Esophagus (tissue), 2 donors: ENCODE results near the gene UBE2E3. TPM values are rescaled to one million over a fixed set of nuclear protein-coding genes. Genes with fewer than 3 reads are reported as not detected.
"Not testable (repeated sequence)": the region's sequence is repeated elsewhere in the genome, so short reads cannot be mapped to it uniquely, and the experiment has no call there.

Experiments
- H3K27ac ChIP-seq, 2 donors: one replicate each; pipeline ENCODE4 v1.5.1; 2013; ENCODE audit warnings: low read depth in 2 of 2, mild to moderate bottlenecking in 2 of 2, inconsistent platforms in 1 of 2, low read length in 1 of 2, moderate library complexity in 1 of 2
- H3K27me3 ChIP-seq, 2 donors: one replicate each; pipeline ENCODE4 v1.6.1; 2013; ENCODE audit warnings: low read length in 2 of 2, control low read depth in 1 of 2, mild to moderate bottlenecking in 1 of 2; ENCODE audit not compliant: insufficient read depth in 2 of 2, control insufficient read depth in 1 of 2
- H3K36me3 ChIP-seq, 2 donors: one replicate each; pipeline ENCODE4 v1.6.1; 2013; ENCODE audit warnings: low read length in 1 of 2; ENCODE audit not compliant: control insufficient read depth in 2 of 2, insufficient read depth in 2 of 2
- H3K4me1 ChIP-seq, 2 donors: one replicate each; pipeline ENCODE4 v1.6.1; 2013; ENCODE audit warnings: low read length in 1 of 2; ENCODE audit not compliant: control insufficient read depth in 2 of 2, insufficient read depth in 2 of 2
- H3K4me3 ChIP-seq, 2 donors: one replicate each; pipeline ENCODE4 v1.5.1; 2013; ENCODE audit warnings: low read length in 2 of 2, mild to moderate bottlenecking in 2 of 2, low read depth in 1 of 2, moderate library complexity in 1 of 2
- H3K9me3 ChIP-seq, 2 donors: one replicate each; pipeline ENCODE4 v1.6.1; 2013; ENCODE audit warnings: mild to moderate bottlenecking in 2 of 2, low read depth in 1 of 2, low read length in 1 of 2, moderate library complexity in 1 of 2; ENCODE audit not compliant: control insufficient read depth in 2 of 2, insufficient read depth in 1 of 2
- WGBS, 2 donors: extraction: QIAGEN DNeasy Blood & Tissue Kit; methylation state at CpG; one replicate each; pipeline ENCODE4 v1.1.7; 2013; 5-methylcytosine and 5-hydroxymethylcytosine counted together
- polyA plus RNA-seq, 2 donors: library from polyadenylated mRNA; stranded (reverse); fragments of 200-250 nt; gene quantifications; one replicate each; pipeline ENCODE4 v1.2.3, GENCODE V29; 2013
- donor health status: healthy with polysubstance abuse.
- donor health status: Bipolar disorder and iron deficiency.

UBE2E3 gene
- 10 to 100 TPM; 21.3 to 33.4 TPM for polyA plus RNA-seq

DNA sequence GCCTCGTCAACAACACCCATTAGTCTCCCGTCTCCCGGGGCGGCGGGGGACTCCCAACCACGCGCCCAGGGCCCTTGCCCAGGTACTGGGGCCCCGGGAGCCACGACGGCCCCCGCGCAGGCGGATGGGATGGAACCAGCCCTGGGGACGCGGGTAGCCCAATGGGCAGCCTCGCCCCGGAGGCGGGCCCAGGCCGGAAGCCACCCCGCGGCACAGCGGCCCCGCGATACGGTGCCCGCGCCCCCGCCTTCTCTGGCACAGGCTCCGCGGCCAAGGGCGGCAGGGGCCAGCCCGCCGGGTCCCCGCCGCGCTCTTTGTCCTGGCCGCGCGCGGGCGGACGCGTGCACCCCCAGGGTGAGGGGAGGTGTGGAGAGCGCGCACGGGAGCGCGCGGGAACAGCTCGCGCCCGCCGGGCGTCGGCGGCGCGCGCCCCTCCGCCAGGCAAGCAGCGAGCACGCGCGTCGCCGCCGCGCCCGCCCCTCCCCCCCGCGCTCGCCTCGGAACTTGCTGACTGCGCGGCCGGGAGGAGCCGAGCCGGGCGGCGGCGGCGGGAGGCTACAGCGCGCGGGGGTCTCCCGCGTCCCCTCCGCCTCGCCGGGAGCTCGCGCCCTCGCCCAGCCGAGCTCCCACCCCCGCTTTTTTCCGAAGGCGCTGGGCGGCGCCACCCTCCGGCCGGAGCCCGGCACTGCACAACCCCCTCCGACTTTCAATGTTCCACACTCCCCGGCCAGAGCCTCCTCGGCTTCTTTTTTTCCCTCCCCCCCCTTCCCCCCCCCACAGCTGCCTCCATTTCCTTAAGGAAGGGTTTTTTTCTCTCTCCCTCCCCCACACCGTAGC lies at the start of gene UBE2E3:
TSS of gene UBE2E3 (plus strand) at position 500 of the 837 bp plus-strand sequence. CDS start 1,438 bp downstream, outside the sequence.
- Histone ChIP-seq H3K4me1 (no peaks in the 10 kb centered on the region), H3K4me3 (peak within 1 kb of the TSS; percentile 73 to 95), H3K36me3 (no peaks in the 10 kb centered on the region), H3K27ac (peak within 1 kb of the TSS; percentile 87 to 89), H3K27me3 (no peaks in the 10 kb centered on the region), H3K9me3 (no peaks in the 10 kb centered on the region)
- 0 to 1% methylated on average over 69 to 106 of the region's 106 CpGs for WGBS, 2 donors

DNA sequence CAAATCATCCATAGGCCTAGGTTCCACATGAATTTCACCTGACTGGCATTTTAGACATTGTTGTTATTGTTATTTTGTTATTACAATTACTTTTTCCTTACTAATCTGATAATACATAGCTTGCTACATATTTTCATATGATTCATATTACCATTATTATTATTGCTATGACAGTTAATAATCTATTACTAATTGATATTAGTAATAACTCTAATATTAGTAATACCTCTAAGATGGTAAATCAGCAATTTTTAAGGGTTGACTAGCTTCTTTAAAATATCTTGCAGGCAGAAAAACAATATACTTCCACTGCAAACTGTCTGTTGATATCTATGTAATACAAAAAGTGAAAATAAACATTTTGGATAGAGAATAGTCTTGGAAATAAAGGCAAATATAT lies 48.6 kb upstream of the UBE2E3 start:
- H3K27ac ChIP-seq, result no peak overlapping the region
- H3K4me3 ChIP-seq, result no peak overlapping the region
- no peaks in the 10 kb centered on the region for H3K4me1 ChIP-seq
- no peaks in the 10 kb centered on the region for H3K36me3 ChIP-seq
- H3K9me3 ChIP-seq, result no peaks in the 10 kb centered on the region
- H3K27me3 ChIP-seq, result no peaks in the 10 kb centered on the region

DNA sequence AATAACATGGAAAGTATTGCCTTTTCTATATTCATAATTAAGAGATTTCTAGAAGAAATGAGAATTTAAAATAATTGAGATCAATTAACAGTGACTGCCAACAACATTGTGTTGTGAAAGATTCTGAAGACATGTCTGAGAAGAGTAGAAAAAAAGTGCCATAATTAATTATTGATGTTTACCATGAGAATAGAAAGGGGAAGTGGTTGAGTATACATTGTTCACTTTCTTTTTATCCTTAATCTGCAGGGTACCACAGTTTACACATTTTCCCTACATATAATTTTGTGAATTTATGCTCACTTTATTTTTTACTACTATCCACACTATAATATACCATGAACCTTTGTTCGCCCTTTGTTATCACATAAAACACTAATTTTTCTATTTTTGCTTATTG lies 47.1 kb upstream of the UBE2E3 start:
- WGBS, 2 donors, result 96 to 98% methylated on average over 1 of the region's 1 CpG
- H3K4me1 ChIP-seq, result no peaks in the 10 kb centered on the region
- no peaks in the 10 kb centered on the region for H3K36me3 ChIP-seq
- H3K9me3 ChIP-seq, result no peaks in the 10 kb centered on the region
- no peak overlapping the region for H3K4me3 ChIP-seq
- H3K27ac ChIP-seq, result no peak overlapping the region
- no peaks in the 10 kb centered on the region for H3K27me3 ChIP-seq

DNA sequence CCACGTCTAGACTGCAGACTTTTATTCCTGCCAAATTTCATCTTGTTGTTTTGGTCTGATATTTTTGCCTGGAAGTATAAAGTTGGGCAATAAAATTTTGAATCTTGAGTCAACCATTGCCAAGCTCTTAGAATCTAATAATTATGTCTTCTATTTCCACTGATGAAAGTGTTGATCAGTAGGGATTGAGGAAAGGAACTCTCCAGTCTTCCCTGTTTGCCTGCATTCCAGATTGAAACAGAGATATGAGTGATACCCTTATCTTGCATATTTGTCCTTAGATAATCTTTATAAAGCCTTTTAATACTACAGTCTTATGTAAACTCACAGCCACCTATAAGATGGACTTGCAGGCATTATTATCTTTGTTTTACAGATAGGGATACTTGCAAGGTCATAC lies 45.5 kb upstream of the UBE2E3 start:
- Histone ChIP-seq H3K27me3 (no peaks in the 10 kb centered on the region), H3K4me1 (no peaks in the 10 kb centered on the region), H3K27ac (no peak overlapping the region), H3K9me3 (no peaks in the 10 kb centered on the region), H3K36me3 (no peaks in the 10 kb centered on the region), H3K4me3 (no peak overlapping the region)
- WGBS, 2 donors, result 50 to 68% methylated on average over 1 of the region's 1 CpG

DNA sequence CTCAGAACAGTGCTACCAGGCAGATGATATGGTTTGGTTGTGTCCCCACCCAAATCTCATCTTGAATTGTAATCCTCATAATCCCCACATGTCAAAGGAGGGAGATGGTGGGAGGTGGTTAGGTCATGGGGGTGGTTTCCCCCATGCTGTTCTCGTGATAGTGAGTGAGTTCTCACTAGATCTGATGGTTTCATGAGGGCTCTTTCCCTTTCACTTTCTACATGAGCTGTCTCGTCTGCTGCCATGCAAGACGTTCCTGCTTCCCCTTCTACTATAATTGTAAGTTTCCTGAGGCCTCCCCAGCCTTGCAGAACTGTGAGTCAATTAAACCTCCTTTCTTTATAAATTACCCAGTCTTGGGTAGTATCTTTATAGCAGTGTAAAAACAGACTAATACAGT lies 42.9 kb upstream of the UBE2E3 start:
- not testable (repeated sequence) for H3K4me3 ChIP-seq, H3K36me3 ChIP-seq, H3K9me3 ChIP-seq, H3K27me3 ChIP-seq, H3K4me1 ChIP-seq, H3K27ac ChIP-seq
- 71 to 74% methylated on average over 3 of the region's 3 CpGs for WGBS, 2 donors

DNA sequence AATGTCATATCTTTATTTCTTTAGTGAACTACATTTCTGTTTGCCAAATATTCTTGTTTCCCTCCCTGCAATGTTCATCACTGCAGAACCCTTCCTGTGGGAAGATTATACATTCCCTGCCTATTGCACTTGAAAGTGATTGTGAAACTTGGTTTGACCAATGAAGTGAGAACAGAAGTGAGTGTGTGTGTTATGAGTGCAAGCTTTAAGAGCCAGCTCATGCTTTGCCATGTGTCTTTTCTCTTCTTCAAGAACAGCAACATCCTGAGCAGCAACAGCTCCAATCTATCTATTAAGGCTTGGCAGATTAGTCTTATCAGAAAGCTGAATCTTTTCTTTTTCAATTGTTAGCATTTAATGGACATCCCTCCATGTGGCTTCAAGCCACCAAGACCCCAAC lies 42.0 kb upstream of the UBE2E3 start:
- Histone ChIP-seq H3K4me3 (no peak overlapping the region), H3K27me3 (no peaks in the 10 kb centered on the region), H3K27ac (no peak overlapping the region), H3K9me3 (no peaks in the 10 kb centered on the region), H3K36me3 (no peaks in the 10 kb centered on the region), H3K4me1 (no peaks in the 10 kb centered on the region)

DNA sequence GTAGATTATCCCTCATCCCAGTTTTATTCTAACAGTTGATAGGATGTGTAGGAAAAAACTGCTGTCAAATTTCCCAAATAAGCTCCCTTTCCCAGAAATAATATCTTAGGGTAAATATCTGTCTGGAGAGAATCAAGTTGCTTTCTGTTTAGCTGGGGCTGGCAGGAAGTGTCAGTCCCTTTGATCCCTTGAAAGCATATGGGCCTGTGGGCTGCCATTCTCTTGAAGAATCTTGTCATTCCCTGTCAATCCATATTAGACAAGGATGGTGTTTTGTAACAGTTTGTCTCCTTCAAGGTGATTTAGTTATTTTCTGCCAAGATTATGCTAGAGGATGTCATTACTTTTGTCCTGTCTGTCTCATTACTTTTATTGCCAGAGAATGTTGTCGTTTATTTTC lies 37.1 kb upstream of the UBE2E3 start:
- 73 to 88% methylated on average over 1 of the region's 1 CpG for WGBS, 2 donors

DNA sequence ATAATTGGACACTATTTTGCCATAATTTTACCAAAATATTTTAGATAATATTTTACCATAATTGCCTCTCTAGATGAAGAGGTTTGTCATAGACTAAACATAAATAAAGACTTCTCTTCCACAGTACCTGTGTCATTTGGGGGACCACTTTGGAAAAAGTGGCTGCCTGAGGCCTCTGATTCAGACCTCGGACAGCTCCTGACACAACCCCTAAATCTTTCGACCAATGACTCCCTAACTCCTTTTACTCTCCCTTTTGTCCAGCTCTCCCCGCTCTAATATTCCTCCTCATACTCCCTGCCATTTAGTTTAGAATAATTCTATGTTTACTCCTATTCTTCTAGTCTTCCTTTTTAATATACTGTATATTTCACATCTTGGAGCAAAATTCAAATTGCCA lies 36.0 kb upstream of the UBE2E3 start:
- no peaks in the 10 kb centered on the region for H3K27me3 ChIP-seq
- no peaks in the 10 kb centered on the region for H3K4me1 ChIP-seq
- no peaks in the 10 kb centered on the region for H3K36me3 ChIP-seq

More for the DNA sequence above, 37.1 kb upstream of the UBE2E3 start:
- Histone ChIP-seq H3K27ac (no peak overlapping the region), H3K4me1 (no peaks in the 10 kb centered on the region), H3K27me3 (no peaks in the 10 kb centered on the region), H3K9me3 (no peaks in the 10 kb centered on the region), H3K4me3 (no peak overlapping the region), H3K36me3 (no peaks in the 10 kb centered on the region)

DNA sequence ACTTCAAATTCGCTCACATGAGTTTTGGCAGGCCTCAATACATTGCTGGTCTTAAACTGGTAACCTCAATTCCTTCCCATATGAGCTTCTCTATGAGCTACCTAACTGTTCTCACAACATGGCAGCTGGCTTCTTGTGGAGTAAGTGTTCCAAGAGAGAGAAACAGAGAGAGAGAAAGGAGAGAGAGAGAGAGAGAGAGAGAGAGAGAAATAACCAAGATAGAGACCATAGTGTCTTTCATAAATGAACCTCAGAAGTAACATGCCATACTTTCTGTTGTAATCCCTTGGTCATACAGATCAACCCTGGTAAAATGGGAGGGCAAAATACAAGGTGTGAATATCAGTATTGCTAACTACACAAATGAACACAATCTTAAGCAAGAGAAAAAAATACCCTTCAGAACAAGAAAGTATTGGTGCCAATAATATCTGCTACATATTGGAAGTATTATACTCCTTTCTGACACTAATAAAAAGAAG lies 33.2 kb upstream of the UBE2E3 start:
- Histone ChIP-seq H3K36me3 (no peaks in the 10 kb centered on the region), H3K4me3 (no peak overlapping the region), H3K4me1 (no peaks in the 10 kb centered on the region), H3K9me3 (no peaks in the 10 kb centered on the region), H3K27ac (no peak overlapping the region), H3K27me3 (no peaks in the 10 kb centered on the region)
- WGBS, 2 donors, result 85 to 87% methylated on average over 1 of the region's 1 CpG

More for the DNA sequence above, 36.0 kb upstream of the UBE2E3 start:
- Histone ChIP-seq H3K9me3 (no peaks in the 10 kb centered on the region), H3K4me3 (no peak overlapping the region), H3K27ac (no peak overlapping the region)
- 88 to 90% methylated on average over 3 of the region's 3 CpGs for WGBS, 2 donors

DNA sequence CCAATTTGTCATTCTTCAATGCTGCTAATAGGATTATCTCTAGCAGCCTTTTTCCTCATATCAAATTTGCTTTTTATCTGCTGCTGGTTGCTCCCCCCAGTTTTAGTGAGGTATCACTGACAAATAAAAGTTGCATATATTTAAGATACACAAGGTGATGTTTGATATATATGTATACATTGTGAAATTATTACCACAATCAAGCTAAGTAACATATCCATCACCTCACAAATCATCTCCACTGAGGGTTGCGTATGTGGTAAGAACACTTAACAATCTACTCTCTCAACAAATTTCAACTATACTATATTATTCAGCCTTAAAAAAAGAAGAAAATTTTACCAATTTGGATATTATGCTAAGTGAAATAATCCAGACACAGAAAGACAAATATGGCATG lies 30.5 kb upstream of the UBE2E3 start:
- Histone ChIP-seq H3K36me3 (no peaks in the 10 kb centered on the region), H3K27me3 (no peaks in the 10 kb centered on the region), H3K4me3 (no peak overlapping the region), H3K9me3 (peaks cover 0 to 2% of the 10 kb centered on the region in 2 donors), H3K27ac (no peak overlapping the region), H3K4me1 (no peaks in the 10 kb centered on the region)
- WGBS, 2 donors, result 0 to 9% methylated on average over 1 of the region's 1 CpG
